Subcutaneous adipose tissue (tissue), 4 donors: ENCODE data around the gene SCP2D1. TPM values are rescaled to one million over a fixed set of nuclear protein-coding genes. Genes with fewer than 3 reads are reported as not detected.

Experiments used
- total RNA-seq, 4 donors: library from RNA; depleted of rRNA; stranded (reverse); fragments of >200 nt; gene quantifications; one replicate each; pipeline ENCODE4 v1.1.0, GENCODE V29; 2016
- TF ChIP-seq, protein P1 (sequence below): fragments of 450-650 bp; IDR thresholded peaks from one replicate; pipeline ENCODE4 v1.5.1; 2016; ENCODE audit warnings: low read depth, mild to moderate bottlenecking, control low read depth, antibody characterized with exemption, moderate library complexity

The SCP2D1 gene
- not detected for total RNA-seq

DNA sequence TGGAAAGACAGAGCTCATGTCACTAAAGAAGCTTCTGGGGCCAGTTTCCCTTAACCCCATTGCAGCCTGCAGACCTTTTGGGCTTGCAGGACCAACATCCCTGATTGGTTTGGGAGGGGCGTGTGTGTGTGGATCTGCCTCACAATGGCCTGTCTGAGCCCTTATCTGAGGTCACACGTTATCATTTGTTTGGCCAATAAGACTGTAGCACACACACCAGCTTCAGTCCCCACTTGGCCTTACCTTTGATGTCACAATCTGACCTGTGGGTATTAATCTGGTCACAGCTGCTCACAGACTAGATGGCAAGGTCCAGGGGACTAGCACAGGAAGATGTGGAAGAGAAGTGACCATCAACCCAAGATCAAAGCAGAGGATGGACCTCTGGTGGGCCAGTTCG, at the start of gene SCP2D1:
TSS of gene SCP2D1 (plus strand) at position 301 of the 400 bp plus-strand sequence. CDS start at position 334, 33 bp downstream.
- TF ChIP-seq, protein P1, sequence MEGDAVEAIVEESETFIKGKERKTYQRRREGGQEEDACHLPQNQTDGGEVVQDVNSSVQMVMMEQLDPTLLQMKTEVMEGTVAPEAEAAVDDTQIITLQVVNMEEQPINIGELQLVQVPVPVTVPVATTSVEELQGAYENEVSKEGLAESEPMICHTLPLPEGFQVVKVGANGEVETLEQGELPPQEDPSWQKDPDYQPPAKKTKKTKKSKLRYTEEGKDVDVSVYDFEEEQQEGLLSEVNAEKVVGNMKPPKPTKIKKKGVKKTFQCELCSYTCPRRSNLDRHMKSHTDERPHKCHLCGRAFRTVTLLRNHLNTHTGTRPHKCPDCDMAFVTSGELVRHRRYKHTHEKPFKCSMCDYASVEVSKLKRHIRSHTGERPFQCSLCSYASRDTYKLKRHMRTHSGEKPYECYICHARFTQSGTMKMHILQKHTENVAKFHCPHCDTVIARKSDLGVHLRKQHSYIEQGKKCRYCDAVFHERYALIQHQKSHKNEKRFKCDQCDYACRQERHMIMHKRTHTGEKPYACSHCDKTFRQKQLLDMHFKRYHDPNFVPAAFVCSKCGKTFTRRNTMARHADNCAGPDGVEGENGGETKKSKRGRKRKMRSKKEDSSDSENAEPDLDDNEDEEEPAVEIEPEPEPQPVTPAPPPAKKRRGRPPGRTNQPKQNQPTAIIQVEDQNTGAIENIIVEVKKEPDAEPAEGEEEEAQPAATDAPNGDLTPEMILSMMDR: no peak

- TF ChIP-seq, protein P1: no peak
Measured at GRCh38 chr20:18767676-18768075, 45.9 kb upstream of the SCP2D1 start.

DNA sequence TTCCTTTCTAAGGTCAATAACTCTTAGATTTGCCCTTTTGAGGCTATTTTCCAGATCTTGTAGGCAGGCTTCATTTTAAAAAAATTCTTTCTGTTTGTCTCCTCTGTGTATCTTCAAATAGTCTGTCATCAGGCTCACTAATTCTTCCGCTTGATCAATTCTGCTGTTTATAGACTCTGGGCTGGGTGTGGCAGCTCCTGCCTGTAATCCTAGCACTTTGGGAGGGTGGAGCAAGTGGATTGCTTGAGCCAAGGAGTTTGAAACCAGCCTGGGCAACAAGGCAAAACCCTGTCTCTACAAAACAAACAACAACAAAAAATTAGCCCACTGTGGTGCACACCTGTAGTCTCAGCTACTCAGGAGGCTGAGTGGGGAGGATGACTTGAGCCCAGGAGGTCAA, 40.0 kb upstream of the SCP2D1 start:
- TF ChIP-seq, protein P1: no peak

DNA sequence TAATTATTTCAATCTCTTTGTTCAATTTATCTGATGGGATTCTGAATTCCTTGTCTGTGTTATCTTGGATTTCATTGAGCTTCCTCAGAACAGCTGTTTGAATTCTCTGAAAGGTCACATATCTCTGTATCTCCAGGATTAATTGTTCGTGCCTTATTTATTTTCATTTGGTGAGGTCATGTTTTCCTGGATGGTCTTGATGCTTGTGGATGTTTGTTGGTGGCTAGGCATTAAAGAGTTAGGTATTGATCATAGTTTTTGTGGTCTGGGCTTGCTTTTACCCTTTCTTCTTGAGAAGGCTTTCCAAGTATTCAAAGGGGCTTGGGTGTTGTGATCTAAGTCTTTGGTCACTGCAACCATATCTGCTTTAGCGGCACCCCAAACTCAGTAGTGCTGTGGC, 39.4 kb upstream of the SCP2D1 start:
- TF ChIP-seq, protein P1: no peak

- TF ChIP-seq, protein P1: no peak
Measured at GRCh38 chr20:18775633-18776032, 38.0 kb upstream of the SCP2D1 start.

DNA sequence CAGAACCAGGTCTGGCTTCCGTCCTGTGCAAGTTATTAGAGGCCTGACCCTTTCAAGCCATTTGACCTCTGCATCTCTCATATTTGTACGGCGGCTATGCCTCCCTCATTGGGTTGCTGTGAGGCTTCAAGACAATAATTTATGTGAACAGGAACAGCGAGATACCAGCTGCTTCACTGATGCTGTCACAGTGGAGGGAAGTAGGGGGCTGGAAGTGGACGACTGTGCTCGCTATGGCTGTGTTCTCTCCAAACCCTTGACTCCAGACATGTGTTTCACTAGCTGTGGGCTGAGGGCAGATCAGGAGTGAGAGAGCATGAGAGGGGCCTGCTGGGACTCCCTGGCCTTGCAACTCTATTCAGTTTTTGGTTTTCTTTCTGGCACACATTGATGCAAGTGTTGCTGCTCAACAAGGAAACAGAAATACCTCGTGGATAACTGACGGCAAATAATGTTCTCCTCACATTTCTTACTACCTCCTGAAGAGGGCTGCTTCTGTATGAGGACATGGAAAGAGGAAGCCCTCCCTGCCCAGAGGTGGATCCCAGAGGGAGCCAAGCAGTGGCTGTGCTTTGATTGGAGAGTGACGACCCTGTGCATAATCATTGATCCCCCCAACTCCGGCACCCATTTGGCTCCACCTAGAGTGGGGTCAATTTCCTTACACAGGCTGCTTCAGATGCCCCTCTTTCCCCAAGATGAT, 34.7 kb upstream of the SCP2D1 start:
- TF ChIP-seq, protein P1: no peak

GRCh38 chr20:18780385-18781130, 33.0 kb upstream of the SCP2D1 start:
- TF ChIP-seq, protein P1: no peak
